ENCODE measurements around the gene ZSCAN32.

The ZSCAN32 gene

DNA sequence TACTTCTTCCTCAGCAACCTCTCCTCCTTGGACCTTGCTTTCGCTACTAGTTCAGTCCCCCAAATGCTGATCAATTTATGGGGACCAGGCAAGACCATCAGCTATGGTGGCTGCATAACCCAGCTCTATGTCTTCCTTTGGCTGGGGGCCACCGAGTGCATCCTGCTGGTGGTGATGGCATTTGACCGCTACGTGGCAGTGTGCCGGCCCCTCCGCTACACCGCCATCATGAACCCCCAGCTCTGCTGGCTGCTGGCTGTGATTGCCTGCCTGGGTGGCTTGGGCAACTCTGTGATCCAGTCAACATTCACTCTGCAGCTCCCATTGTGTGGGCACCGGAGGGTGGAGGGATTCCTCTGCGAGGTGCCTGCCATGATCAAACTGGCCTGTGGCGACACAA, 44.7 kb downstream of the ZSCAN32 start:
- Histone ChIP-seq H3K9ac (ENCODE audit: low read length in 2 of 2) (no peak overlapping the region), H3K4me3 (ENCODE audit: low read length in 2 of 2) (no peak overlapping the region), H3K27ac (ENCODE audit: low read length) (no peak overlapping the region), H3K36me3 (ENCODE audit: control insufficient read depth in 2 of 2, insufficient read depth in 2 of 2, low read length in 2 of 2) (no peaks in the 10 kb centered on the region), H3K4me1 (ENCODE audit: control insufficient read depth, insufficient read depth, low read length) (no peaks in the 10 kb centered on the region), H3K9me3 (ENCODE audit: control insufficient read depth in 2 of 2, low read length in 2 of 2) (peaks cover 0 to 2% of the 10 kb centered on the region in 2 donors), H3K27me3 (ENCODE audit: control insufficient read depth in 1 of 2, insufficient read depth in 2 of 2, low read length in 2 of 2) (no peaks in the 10 kb centered on the region)

DNA sequence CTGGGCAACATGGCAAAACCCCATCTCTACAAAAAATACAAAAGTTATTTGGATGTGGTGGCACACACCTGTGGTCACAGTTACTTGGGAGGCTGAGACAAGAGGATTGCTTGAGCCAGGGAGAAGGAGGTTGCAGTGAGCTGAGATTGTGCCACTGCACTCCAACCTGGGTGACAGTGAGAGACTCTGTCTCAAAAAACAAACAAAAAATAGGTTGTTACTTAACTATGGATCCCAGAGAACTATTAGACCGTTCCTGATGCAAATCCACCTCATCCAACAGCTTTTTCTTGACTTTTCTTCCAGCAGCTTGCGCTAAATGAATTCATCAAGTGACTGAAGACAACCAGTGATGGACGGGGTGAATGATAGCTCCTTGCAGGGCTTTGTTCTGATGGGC, 45.2 kb downstream of the ZSCAN32 start, which contains the start of gene OR2C1:
TSS of gene OR2C1 (plus strand) at position 301 of the 400 bp plus-strand sequence. CDS start at position 353, 52 bp downstream.
- Histone ChIP-seq H3K9me3 (ENCODE audit: control insufficient read depth in 2 of 2, low read length in 2 of 2) (no peaks in the 10 kb centered on the region), H3K4me1 (ENCODE audit: control insufficient read depth, insufficient read depth, low read length) (no peaks in the 10 kb centered on the region), H3K9ac (ENCODE audit: low read length in 2 of 2) (no peak within 1 kb of the TSS)

DNA sequence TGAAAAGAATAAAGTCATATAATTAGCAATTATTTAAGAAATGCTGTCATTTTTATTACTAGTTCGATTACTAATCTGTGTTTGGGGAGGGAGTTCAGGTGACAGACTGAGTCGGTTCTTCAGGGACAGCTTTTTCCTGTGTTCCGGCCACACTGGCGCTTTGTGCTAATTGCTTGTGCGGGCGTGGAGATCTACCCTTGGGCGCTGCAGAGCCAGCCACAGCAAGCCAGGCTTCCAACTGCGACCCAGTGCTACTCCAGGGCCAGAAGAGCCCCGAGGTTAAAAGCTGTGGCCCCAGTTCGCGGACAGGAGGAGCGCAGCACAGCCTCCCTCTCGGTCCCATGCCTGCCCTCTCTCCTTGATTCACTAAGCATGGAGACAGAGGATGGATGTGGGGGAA, 51.6 kb downstream of the ZSCAN32 start:
- H3K4me3 ChIP-seq (ENCODE audit: low read length in 2 of 2) = no peak overlapping the region
- no peaks in the 10 kb centered on the region for H3K36me3 ChIP-seq (ENCODE audit: control insufficient read depth in 2 of 2, insufficient read depth in 2 of 2, low read length in 2 of 2)
- no peaks in the 10 kb centered on the region for H3K4me1 ChIP-seq (ENCODE audit: control insufficient read depth, insufficient read depth, low read length)
- no peak overlapping the region for H3K27ac ChIP-seq (ENCODE audit: low read length)
- H3K27me3 ChIP-seq (ENCODE audit: control insufficient read depth in 1 of 2, insufficient read depth in 2 of 2, low read length in 2 of 2) = peaks cover 0 to 2% of the 10 kb centered on the region in 2 donors
- H3K9me3 ChIP-seq (ENCODE audit: control insufficient read depth in 2 of 2, low read length in 2 of 2) = no peaks in the 10 kb centered on the region
- H3K9ac ChIP-seq (ENCODE audit: low read length in 2 of 2) = no peak overlapping the region

More for the DNA sequence above, 45.2 kb downstream of the ZSCAN32 start, which contains the start of gene OR2C1:
- Histone ChIP-seq H3K27me3 (ENCODE audit: control insufficient read depth in 1 of 2, insufficient read depth in 2 of 2, low read length in 2 of 2) (no peaks in the 10 kb centered on the region), H3K27ac (ENCODE audit: low read length) (no peak within 1 kb of the TSS), H3K4me3 (ENCODE audit: low read length in 2 of 2) (no peak within 1 kb of the TSS), H3K36me3 (ENCODE audit: control insufficient read depth in 2 of 2, insufficient read depth in 2 of 2, low read length in 2 of 2) (no peaks in the 10 kb centered on the region)

DNA sequence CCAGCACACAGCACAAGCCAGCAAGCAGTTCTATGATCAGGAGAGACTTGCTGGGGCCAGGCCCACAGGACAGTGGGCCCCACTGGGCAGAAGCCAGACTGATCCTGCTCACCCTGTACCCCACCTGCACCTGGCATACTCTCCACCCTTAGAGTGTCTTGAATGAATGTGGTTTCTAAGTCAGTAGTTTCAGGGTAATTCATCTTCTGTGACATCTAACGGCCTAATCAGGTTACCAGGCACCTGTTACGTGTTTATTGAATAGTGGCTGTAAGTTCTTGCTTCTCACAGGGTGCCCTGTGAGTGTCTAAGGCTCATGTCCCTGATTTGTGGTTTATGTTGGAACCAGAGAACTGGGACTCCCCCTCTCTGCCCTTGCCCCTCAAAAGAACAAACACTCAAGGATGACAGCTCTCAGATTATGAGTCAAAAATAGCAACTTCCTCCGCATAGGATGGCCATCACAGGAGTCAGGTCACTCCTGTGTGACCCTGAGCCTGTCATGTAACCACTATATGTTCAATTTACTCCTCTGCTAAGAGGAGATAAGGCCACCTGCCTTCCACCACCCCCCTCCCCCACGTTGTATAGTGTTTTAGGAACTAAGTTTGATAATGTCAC, 52.1 kb downstream of the ZSCAN32 start:
- H3K4me1 ChIP-seq (ENCODE audit: control insufficient read depth, insufficient read depth, low read length) = no peaks in the 10 kb centered on the region
- H3K9ac ChIP-seq (ENCODE audit: low read length in 2 of 2) = no peak overlapping the region
- H3K9me3 ChIP-seq (ENCODE audit: control insufficient read depth in 2 of 2, low read length in 2 of 2) = no peaks in the 10 kb centered on the region
- H3K36me3 ChIP-seq (ENCODE audit: control insufficient read depth in 2 of 2, insufficient read depth in 2 of 2, low read length in 2 of 2) = no peaks in the 10 kb centered on the region
- no peak overlapping the region for H3K27ac ChIP-seq (ENCODE audit: low read length)
- H3K4me3 ChIP-seq (ENCODE audit: low read length in 2 of 2) = no peak overlapping the region
- peaks cover 0 to 2% of the 10 kb centered on the region in 2 donors for H3K27me3 ChIP-seq (ENCODE audit: control insufficient read depth in 1 of 2, insufficient read depth in 2 of 2, low read length in 2 of 2)

DNA sequence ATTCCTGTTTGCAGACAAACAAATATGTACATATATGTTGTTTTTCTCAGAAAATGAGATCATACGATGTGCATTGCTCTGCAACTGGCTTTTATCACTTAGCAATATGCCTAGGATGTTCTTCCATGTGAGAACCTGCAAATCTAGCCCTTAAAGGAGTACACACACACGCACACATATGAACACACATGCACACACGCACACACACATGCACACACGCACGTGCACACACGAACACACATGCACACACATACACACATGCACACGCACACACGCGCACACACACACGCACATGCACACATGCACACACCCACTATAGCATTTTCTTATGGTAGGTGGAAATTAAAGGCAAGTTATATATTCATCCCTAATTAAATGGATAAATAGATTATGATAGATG, 53.2 kb downstream of the ZSCAN32 start:
- Histone ChIP-seq H3K9me3 (ENCODE audit: control insufficient read depth in 2 of 2, low read length in 2 of 2) (no peaks in the 10 kb centered on the region), H3K27me3 (ENCODE audit: control insufficient read depth in 1 of 2, insufficient read depth in 2 of 2, low read length in 2 of 2) (peaks cover 0 to 2% of the 10 kb centered on the region in 2 donors), H3K27ac (ENCODE audit: low read length) (no peak overlapping the region), H3K9ac (ENCODE audit: low read length in 2 of 2) (no peak overlapping the region), H3K4me1 (ENCODE audit: control insufficient read depth, insufficient read depth, low read length) (no peaks in the 10 kb centered on the region), H3K36me3 (ENCODE audit: control insufficient read depth in 2 of 2, insufficient read depth in 2 of 2, low read length in 2 of 2) (no peaks in the 10 kb centered on the region), H3K4me3 (ENCODE audit: low read length in 2 of 2) (no peak overlapping the region)

DNA sequence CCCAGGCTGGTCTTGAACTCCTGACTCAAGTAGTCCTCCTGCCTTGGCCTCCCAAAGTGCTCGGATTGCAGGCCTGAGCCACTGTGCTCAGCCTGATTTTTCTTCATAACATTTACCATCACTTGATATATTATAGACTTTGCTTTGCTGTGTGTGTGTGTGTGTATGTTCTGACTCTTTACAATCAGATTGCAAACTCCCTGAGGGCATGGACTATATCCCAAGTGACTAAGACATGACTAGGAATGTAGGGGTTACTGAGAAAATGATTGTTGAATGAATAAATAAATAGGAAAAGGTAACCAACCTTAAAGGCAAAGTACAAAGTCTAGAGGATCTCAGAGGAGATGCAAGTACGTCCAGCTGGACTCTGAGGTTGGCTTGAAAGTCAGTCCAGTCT, 54.8 kb downstream of the ZSCAN32 start:
- H3K4me1 ChIP-seq (ENCODE audit: control insufficient read depth, insufficient read depth, low read length) = no peaks in the 10 kb centered on the region

More for the DNA sequence above, 54.8 kb downstream of the ZSCAN32 start:
- no peak overlapping the region for H3K27ac ChIP-seq (ENCODE audit: low read length)
- peaks cover 0 to 2% of the 10 kb centered on the region in 2 donors for H3K27me3 ChIP-seq (ENCODE audit: control insufficient read depth in 1 of 2, insufficient read depth in 2 of 2, low read length in 2 of 2)
- H3K9ac ChIP-seq (ENCODE audit: low read length in 2 of 2) = no peak overlapping the region
- H3K36me3 ChIP-seq (ENCODE audit: control insufficient read depth in 2 of 2, insufficient read depth in 2 of 2, low read length in 2 of 2) = no peaks in the 10 kb centered on the region
- H3K4me3 ChIP-seq (ENCODE audit: low read length in 2 of 2) = no peak overlapping the region
- H3K9me3 ChIP-seq (ENCODE audit: control insufficient read depth in 2 of 2, low read length in 2 of 2) = no peaks in the 10 kb centered on the region

Measured in stomach smooth muscle (tissue), 2 donors.